Activated naive CD8-positive, alpha-beta T cell (primary cell): Measurements from ENCODE around the gene CCT8.
"Not testable (repeated sequence)": the region's sequence is repeated elsewhere in the genome, so short reads cannot be mapped to it uniquely, and the experiment has no call there.

Experiments
- H3K27ac Mint-ChIP-seq: one replicate; pipeline ENCODE4 v1.8.0; 2021; ENCODE audit warnings: mixed read lengths
- H3K27me3 Mint-ChIP-seq: one replicate; pipeline ENCODE4 v1.8.0; 2021; ENCODE audit warnings: mixed read lengths
- H3K36me3 Mint-ChIP-seq: one replicate; pipeline ENCODE4 v1.8.0; 2021; ENCODE audit warnings: mixed read lengths
- H3K4me1 Mint-ChIP-seq: one replicate; pipeline ENCODE4 v1.8.0; 2021; ENCODE audit warnings: low read depth, mixed read lengths
- H3K4me3 Mint-ChIP-seq: one replicate; pipeline ENCODE4 v1.8.0; 2021; ENCODE audit warnings: mild to moderate bottlenecking, mixed read lengths
- H3K9me3 Mint-ChIP-seq: one replicate; pipeline ENCODE4 v1.8.0; 2021; ENCODE audit warnings: low read depth, mixed read lengths

The CCT8 gene

GRCh38 chr21:29085106-29085752, 11.8 kb upstream of the CCT8 start:
- Mint-ChIP-seq H3K27me3 (no peaks in the 10 kb centered on the region), H3K4me3 (no peak overlapping the region), H3K9me3 (no peaks in the 10 kb centered on the region)

GRCh38 chr21:29084372-29084771, 10.9 kb upstream of the CCT8 start:
- H3K4me3 Mint-ChIP-seq, result no peak overlapping the region
- H3K36me3 Mint-ChIP-seq, result no peaks in the 10 kb centered on the region
- no peaks in the 10 kb centered on the region for H3K9me3 Mint-ChIP-seq
- H3K27ac Mint-ChIP-seq, result no peak overlapping the region
- peaks cover 26% of the 10 kb centered on the region for H3K4me1 Mint-ChIP-seq
- H3K27me3 Mint-ChIP-seq, result no peaks in the 10 kb centered on the region

More at GRCh38 chr21:29085106-29085752, 11.8 kb upstream of the CCT8 start:
- H3K36me3 Mint-ChIP-seq, result no peaks in the 10 kb centered on the region
- peaks cover 18% of the 10 kb centered on the region for H3K4me1 Mint-ChIP-seq
- H3K27ac Mint-ChIP-seq, result no peak overlapping the region

GRCh38 chr21:29083306-29083705, 9.9 kb upstream of the CCT8 start:
- H3K9me3 Mint-ChIP-seq, result no peaks in the 10 kb centered on the region

GRCh38 chr21:29082046-29082815, 8.8 kb upstream of the CCT8 start:
- H3K36me3 Mint-ChIP-seq, result no peaks in the 10 kb centered on the region
- peaks cover 44% of the 10 kb centered on the region for H3K4me1 Mint-ChIP-seq
- H3K9me3 Mint-ChIP-seq, result no peaks in the 10 kb centered on the region

More at GRCh38 chr21:29083306-29083705, 9.9 kb upstream of the CCT8 start:
- Mint-ChIP-seq H3K27me3 (no peaks in the 10 kb centered on the region), H3K36me3 (no peaks in the 10 kb centered on the region), H3K4me1 (peaks cover 37% of the 10 kb centered on the region), H3K4me3 (no peak overlapping the region), H3K27ac (peak overlapping the region; percentile 34)

GRCh38 chr21:29080454-29080941, 7.0 kb upstream of the CCT8 start:
- Mint-ChIP-seq H3K27ac (peak overlapping the region; percentile 88), H3K36me3 (no peaks in the 10 kb centered on the region), H3K4me1 (peaks cover 57% of the 10 kb centered on the region)

More at GRCh38 chr21:29082046-29082815, 8.8 kb upstream of the CCT8 start:
- Mint-ChIP-seq H3K4me3 (no peak overlapping the region), H3K27ac (no peak overlapping the region), H3K27me3 (no peaks in the 10 kb centered on the region)

GRCh38 chr21:29078869-29079767, 5.7 kb upstream of the CCT8 start:
- Mint-ChIP-seq H3K27ac (peak overlapping the region; percentile 88), H3K4me3 (peak overlapping the region; percentile 62), H3K36me3 (no peaks in the 10 kb centered on the region), H3K4me1 (peaks cover 62% of the 10 kb centered on the region), H3K9me3 (peaks cover 4% of the 10 kb centered on the region), H3K27me3 (no peaks in the 10 kb centered on the region)

More at GRCh38 chr21:29080454-29080941, 7.0 kb upstream of the CCT8 start:
- Mint-ChIP-seq H3K9me3 (peaks cover 4% of the 10 kb centered on the region), H3K4me3 (peak overlapping the region; percentile 38), H3K27me3 (no peaks in the 10 kb centered on the region)

- Mint-ChIP-seq H3K36me3 (peaks cover 6% of the 10 kb centered on the region), H3K9me3 (peaks cover 4% of the 10 kb centered on the region), H3K27ac (peak overlapping the region; percentile 89), H3K27me3 (no peaks in the 10 kb centered on the region), H3K4me1 (peaks cover 63% of the 10 kb centered on the region), H3K4me3 (peak overlapping the region; percentile 81)
Observed at GRCh38 chr21:29077651-29078090, 4.2 kb upstream of the CCT8 start.

- Mint-ChIP-seq H3K4me3 (peak overlapping the region; percentile 81), H3K4me1 (peaks cover 66% of the 10 kb centered on the region), H3K27ac (peak overlapping the region; percentile 89)
- H3K9me3 Mint-ChIP-seq, H3K36me3 Mint-ChIP-seq, H3K27me3 Mint-ChIP-seq: not testable (repeated sequence)
Observed at GRCh38 chr21:29076731-29077640, 3.5 kb upstream of the CCT8 start.

GRCh38 chr21:29075706-29076466, 2.4 kb upstream of the CCT8 start:
- Mint-ChIP-seq H3K4me3 (peak overlapping the region; percentile 80), H3K36me3 (peaks cover 11% of the 10 kb centered on the region), H3K27me3 (no peaks in the 10 kb centered on the region), H3K9me3 (peaks cover 4% of the 10 kb centered on the region), H3K4me1 (peaks cover 64% of the 10 kb centered on the region), H3K27ac (peak overlapping the region; percentile 61)

GRCh38 chr21:29074783-29075182, 1.3 kb upstream of the CCT8 start:
- H3K27ac Mint-ChIP-seq, result peak overlapping the region; percentile 73
- peaks cover 60% of the 10 kb centered on the region for H3K4me1 Mint-ChIP-seq
- H3K27me3 Mint-ChIP-seq, result no peaks in the 10 kb centered on the region
- peaks cover 4% of the 10 kb centered on the region for H3K9me3 Mint-ChIP-seq
- H3K36me3 Mint-ChIP-seq, result peaks cover 11% of the 10 kb centered on the region
- H3K4me3 Mint-ChIP-seq, result peak overlapping the region; percentile 42

- peaks cover 11% of the 10 kb centered on the region for H3K36me3 Mint-ChIP-seq
- peak overlapping the region; percentile 100 for H3K27ac Mint-ChIP-seq
- H3K4me1 Mint-ChIP-seq, result peaks cover 55% of the 10 kb centered on the region
- H3K9me3 Mint-ChIP-seq, result peaks cover 4% of the 10 kb centered on the region
- H3K4me3 Mint-ChIP-seq, result peak overlapping the region; percentile 100
- H3K27me3 Mint-ChIP-seq, result no peaks in the 10 kb centered on the region
Observed at GRCh38 chr21:29074007-29074376, 544 bp upstream of the CCT8 start.

GRCh38 chr21:29072873-29073221, 601 bp downstream of the CCT8 start:
- H3K36me3 Mint-ChIP-seq, result peaks cover 11% of the 10 kb centered on the region
- peaks cover 46% of the 10 kb centered on the region for H3K4me1 Mint-ChIP-seq
- H3K9me3 Mint-ChIP-seq, result peaks cover 4% of the 10 kb centered on the region
- peak overlapping the region; percentile 100 for H3K27ac Mint-ChIP-seq
- H3K4me3 Mint-ChIP-seq, result peak overlapping the region; percentile 100
- H3K27me3 Mint-ChIP-seq, result no peaks in the 10 kb centered on the region

- H3K4me1 Mint-ChIP-seq, result peaks cover 19% of the 10 kb centered on the region
- no peak overlapping the region for H3K4me3 Mint-ChIP-seq
- peaks cover 12% of the 10 kb centered on the region for H3K36me3 Mint-ChIP-seq
- H3K27me3 Mint-ChIP-seq, result no peaks in the 10 kb centered on the region
- H3K27ac Mint-ChIP-seq, result peak overlapping the region; percentile 70
- no peaks in the 10 kb centered on the region for H3K9me3 Mint-ChIP-seq
Observed at GRCh38 chr21:29064850-29065481, 8.5 kb downstream of the CCT8 start.
